Measurements from ENCODE around the gene GPR132. TPM values are rescaled to one million over a fixed set of nuclear protein-coding genes. Genes with fewer than 3 reads are reported as not detected.

GPR132 gene
- total and polyA plus RNA-seq, 3 experiments from 2014 or later, result 34.9 to 52.0 (median 51.3) TPM

DNA sequence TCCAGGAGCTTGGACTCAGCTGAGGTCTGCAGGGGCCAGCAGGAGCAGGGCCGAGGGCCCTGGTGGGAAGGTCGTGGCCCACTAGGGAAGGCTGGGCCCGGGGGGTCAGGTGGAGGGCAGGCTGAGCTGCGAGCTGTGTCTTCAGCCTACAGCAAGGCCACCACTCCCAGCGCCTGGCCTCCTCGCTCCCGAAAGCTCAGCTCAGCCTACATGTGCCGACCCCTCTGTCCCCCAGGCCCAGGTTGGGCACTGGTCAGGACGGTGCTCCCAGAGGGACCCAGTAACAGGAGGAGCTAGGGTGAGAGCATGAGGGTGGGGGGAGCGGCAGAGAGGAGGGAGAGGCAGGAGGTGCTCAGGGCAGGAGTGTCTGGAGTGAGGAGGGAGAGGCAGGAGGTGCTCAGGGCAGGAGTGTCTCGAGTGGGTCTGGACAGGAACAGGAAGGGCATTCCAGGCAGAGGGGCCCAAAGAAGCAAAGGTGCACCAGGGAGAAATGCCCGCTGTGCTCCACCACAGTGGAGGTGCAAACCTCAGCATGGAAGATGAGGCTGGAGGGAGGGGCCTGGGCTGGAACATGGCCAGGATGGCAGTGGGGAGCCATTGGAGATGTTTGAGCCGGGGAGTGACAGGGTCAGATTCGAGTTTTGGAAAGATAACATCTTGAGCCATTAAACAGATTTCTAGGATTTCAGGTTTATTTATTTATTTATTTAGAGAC is 29.1 kb upstream of the GPR132 start:
- Mint-ChIP-seq H3K4me1 (peaks cover 10 to 29% (median 12%) of the 10 kb centered on the region in 3 donors), H3K9me3 (peaks cover 0 to 2% (median 0%) of the 10 kb centered on the region in 5 donors), H3K36me3 (peaks cover 0 to 2% (median 0%) of the 10 kb centered on the region in 3 donors), H3K27me3 (peaks cover 5 to 6% of the 10 kb centered on the region in 2 donors), H3K27ac (peak overlapping the region; percentile 36 to 91 (median 80)), H3K4me3 (peak overlapping the region; percentile 67 to 87 (median 73))
- Histone ChIP-seq H3K4me1 (ENCODE audit: insufficient read depth, low read length) (peaks cover 25% of the 10 kb centered on the region), H3K36me3 (ENCODE audit: insufficient read depth, low read length) (no peaks in the 10 kb centered on the region), H3K27me3 (ENCODE audit: insufficient read depth, low read length, poor library complexity, severe bottlenecking) (no peaks in the 10 kb centered on the region), H3K27ac (ENCODE audit: low read depth, low read length) (no peak overlapping the region), H3K9me3 (ENCODE audit: low read length) (no peaks in the 10 kb centered on the region), H3K4me3 (ENCODE audit: low read length) (peak overlapping the region; percentile 59)
- ChIA-PET POLR2A (interaction anchor here (0.8 kb wide), 1 partner anchor 29 kb away, joined by 4 read pairs; the partner anchor contains the start of gene GPR132), CTCF (no interaction called here)
- peak in 1 of 5 donors; percentile 48 for DNase-seq

DNA sequence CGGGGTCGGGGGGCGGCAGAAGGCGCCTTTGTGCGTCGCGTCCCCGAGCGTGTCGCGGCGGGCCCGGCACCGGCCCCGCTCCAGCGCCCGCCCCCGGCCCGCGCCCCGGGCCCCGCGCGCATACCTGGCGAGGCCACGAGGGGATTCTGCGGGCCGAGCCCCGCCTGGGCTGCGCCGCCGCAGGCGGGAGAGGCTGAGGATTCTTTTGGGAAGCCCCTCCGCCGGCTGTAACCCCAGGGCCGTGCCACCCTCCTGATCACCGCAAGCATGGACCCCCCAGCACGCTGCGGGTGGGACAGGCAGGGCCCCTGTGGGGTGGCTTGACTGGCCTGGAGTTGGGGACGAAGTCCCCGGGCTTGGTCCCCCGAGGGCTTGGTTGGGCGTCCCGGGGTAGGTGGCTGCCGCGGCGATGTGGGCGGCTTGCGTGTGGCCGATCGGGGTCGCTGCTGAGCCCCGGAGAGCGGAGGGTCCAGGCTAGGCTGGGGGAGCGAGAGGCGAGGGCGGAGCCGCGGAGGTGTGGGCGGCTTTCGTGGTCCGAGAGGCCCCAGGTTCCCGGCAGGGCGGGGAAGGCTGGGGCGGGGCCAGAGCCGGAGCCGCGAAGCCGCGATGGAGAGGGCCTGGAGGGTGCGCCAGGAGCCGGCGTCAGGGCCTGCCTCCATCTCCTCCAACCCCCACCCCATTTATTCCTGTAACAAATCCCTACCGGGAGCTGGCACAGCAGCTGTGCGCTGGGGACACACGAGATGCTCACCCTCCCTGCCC is 28.4 kb upstream of the GPR132 start:
- peaks cover 10 to 32% (median 12%) of the 10 kb centered on the region in 3 donors for H3K4me1 Mint-ChIP-seq

DNA sequence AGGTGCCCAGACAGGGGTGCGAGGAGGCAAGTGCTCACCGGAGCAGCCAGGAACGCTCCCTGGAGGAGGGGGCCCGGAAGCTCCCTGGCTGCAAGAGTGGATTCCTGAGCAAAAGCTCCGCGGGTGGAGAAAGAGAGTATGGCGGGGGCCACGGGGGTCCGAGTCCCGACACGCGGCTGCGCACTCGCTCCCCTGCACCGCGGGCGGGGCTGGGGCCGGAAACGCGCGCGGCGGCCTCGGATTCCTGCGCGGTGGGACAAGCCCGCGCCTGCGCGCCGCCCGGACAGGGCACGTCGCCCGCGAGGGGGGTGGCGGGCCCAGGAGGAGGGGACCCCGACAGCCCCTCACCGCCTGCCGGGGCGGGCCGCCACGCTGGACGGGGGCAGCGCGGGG is 27.8 kb upstream of the GPR132 start:
- no peak overlapping the region for H3K4me3 ChIP-seq (ENCODE audit: low read length)
- H3K4me1 Mint-ChIP-seq, result peaks cover 10 to 35% (median 12%) of the 10 kb centered on the region in 3 donors
- H3K27me3 Mint-ChIP-seq, result no peaks in the 10 kb centered on the region

More for the DNA sequence above, 28.4 kb upstream of the GPR132 start:
- POLR2A ChIA-PET, result interaction anchor here (0.8 to 1.0 kb wide), 2 partner anchors 28 kb away, joined by 3 to 4 read pairs; partner anchors contain the start of gene GPR132
- Mint-ChIP-seq H3K36me3 (peaks cover 0 to 2% (median 0%) of the 10 kb centered on the region in 3 donors), H3K27me3 (peaks cover 3% of the 10 kb centered on the region in 2 donors), H3K9me3 (no peaks in the 10 kb centered on the region), H3K4me3 (peak overlapping the region; percentile 67 to 87 (median 73)), H3K27ac (peak overlapping the region in 7 of 8 donors; percentile 38 to 91 (median 63))
- Histone ChIP-seq H3K27me3 (ENCODE audit: insufficient read depth, low read length, poor library complexity, severe bottlenecking) (no peaks in the 10 kb centered on the region), H3K9me3 (ENCODE audit: low read length) (no peaks in the 10 kb centered on the region), H3K36me3 (ENCODE audit: insufficient read depth, low read length) (no peaks in the 10 kb centered on the region), H3K4me3 (ENCODE audit: low read length) (peak overlapping the region; percentile 59), H3K27ac (ENCODE audit: low read depth, low read length) (peak overlapping the region; percentile 51), H3K4me1 (ENCODE audit: insufficient read depth, low read length) (peaks cover 25% of the 10 kb centered on the region)
- CTCF ChIA-PET, result interaction anchor here (4.7 kb wide), 1 partner anchor 258 kb away, joined by 32 read pairs; no protein-coding TSS in a partner anchor
- peak; percentile 49 to 73 (median 55) for DNase-seq

DNA sequence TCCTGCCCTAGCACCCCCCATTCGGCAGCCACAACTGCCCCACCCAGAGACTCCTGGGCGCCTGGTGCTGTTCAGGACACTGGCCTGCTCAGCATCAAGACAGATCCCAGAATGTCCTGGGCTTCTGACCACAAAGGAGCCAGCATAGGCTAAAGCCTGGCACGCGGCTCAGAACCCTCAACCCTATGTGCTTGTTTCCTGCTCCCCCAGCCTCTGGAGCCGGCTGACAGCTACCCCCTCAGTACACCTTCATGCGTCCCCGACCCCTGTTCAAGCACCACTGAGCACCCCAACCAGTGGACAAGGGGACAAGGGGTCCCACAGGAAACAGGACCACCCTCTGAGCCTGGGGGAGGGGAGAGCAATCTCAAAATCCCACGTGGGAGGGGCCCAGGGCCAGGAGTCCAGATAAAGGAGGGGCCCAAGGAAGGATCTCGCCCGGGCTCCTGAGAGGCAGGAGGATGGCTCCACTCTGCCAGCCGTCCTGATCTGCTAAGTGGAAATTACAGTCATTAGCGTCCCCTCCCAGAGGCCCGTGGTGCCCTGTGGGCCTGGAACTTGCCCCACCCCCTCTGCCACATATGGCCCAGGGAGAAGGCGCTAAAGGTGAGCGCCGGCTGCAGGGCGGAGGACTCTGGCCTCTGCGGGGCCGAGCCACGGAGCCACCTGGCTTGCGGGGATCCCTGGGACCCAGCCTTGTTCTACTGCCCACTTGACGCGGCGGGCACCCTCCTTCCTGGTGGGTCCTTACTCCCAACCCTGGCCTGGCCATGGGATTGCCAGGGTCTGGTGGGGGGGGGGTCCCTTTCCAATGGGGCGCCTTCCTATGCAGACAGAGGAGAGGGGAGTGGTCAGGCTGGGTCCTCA is 27.2 kb upstream of the GPR132 start:
- Histone ChIP-seq H3K4me1 (ENCODE audit: insufficient read depth, low read length) (peaks cover 25% of the 10 kb centered on the region), H3K27ac (ENCODE audit: low read depth, low read length) (no peak overlapping the region), H3K27me3 (ENCODE audit: insufficient read depth, low read length, poor library complexity, severe bottlenecking) (no peaks in the 10 kb centered on the region), H3K4me3 (ENCODE audit: low read length) (no peak overlapping the region), H3K9me3 (ENCODE audit: low read length) (no peaks in the 10 kb centered on the region), H3K36me3 (ENCODE audit: insufficient read depth, low read length) (no peaks in the 10 kb centered on the region)
- Mint-ChIP-seq H3K9me3 (no peaks in the 10 kb centered on the region), H3K4me1 (peaks cover 10 to 38% (median 12%) of the 10 kb centered on the region in 3 donors), H3K27me3 (no peaks in the 10 kb centered on the region), H3K4me3 (peak overlapping the region; percentile 59 to 93 (median 78)), H3K36me3 (peaks cover 0 to 2% (median 0%) of the 10 kb centered on the region in 3 donors), H3K27ac (peak overlapping the region; percentile 27 to 92 (median 70))
- POLR2A ChIA-PET, result interaction anchor here (1.0 kb wide), 1 partner anchor 27 kb away, joined by 3 read pairs; the partner anchor contains the start of gene GPR132
- peak in 1 of 5 donors; percentile 51 for DNase-seq
- CTCF ChIA-PET, result interaction anchor here (1.5 to 9.0 kb wide), 5 partner anchors 12 to 259 kb away, joined by 3 to 153 read pairs (median 32); partner anchors contain the start of gene GPR132

More for the DNA sequence above, 27.8 kb upstream of the GPR132 start:
- Histone ChIP-seq H3K4me1 (ENCODE audit: insufficient read depth, low read length) (peaks cover 25% of the 10 kb centered on the region), H3K36me3 (ENCODE audit: insufficient read depth, low read length) (no peaks in the 10 kb centered on the region), H3K9me3 (ENCODE audit: low read length) (no peaks in the 10 kb centered on the region), H3K27me3 (ENCODE audit: insufficient read depth, low read length, poor library complexity, severe bottlenecking) (no peaks in the 10 kb centered on the region), H3K27ac (ENCODE audit: low read depth, low read length) (no peak overlapping the region)
- DNase-seq, result peak; percentile 53 to 76 (median 66)
- Mint-ChIP-seq H3K36me3 (peaks cover 0 to 2% (median 0%) of the 10 kb centered on the region in 3 donors), H3K27ac (peak overlapping the region; percentile 24 to 92 (median 62)), H3K4me3 (peak overlapping the region; percentile 59 to 93 (median 78)), H3K9me3 (no peaks in the 10 kb centered on the region)
- POLR2A ChIA-PET, result interaction anchor here (1.0 kb wide), 1 partner anchor 28 kb away, joined by 3 read pairs; the partner anchor contains the start of gene GPR132
- CTCF ChIA-PET, result interaction anchor here (4.7 kb wide), 1 partner anchor 258 kb away, joined by 32 read pairs; no protein-coding TSS in a partner anchor

DNA sequence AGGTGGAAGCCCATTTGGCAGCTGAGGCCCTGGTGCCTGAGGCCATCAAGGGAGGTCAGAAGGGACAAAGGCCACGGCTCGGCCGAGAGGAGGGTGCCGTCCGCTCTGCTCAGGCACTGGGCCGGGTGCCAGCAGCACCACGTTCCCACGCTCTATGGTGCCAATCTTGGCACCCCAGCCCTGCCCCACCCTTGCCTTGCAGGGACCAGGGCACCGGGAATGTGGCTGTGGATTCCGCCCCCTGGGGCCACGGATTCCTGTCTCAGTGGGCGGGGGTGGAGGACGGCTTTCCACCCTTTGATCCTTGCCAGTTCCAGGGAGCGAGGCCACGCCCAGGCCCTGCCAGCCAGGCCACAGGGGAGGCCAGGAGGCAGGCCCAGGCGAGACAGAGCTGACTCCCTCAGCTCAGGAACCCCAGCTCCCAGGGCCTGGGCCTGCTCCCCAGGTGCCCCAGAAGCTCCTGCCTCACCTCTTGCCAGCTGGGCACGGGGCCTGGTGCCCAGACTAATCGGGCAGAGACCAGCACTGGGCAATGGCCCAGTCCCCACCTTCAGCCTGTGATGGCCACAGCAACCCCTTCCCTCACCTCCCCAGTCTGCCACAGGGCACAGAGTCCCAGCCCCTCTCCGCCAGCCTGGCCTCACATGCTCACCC is 26.4 kb upstream of the GPR132 start:
- H3K4me1 ChIP-seq (ENCODE audit: insufficient read depth, low read length), result peaks cover 26% of the 10 kb centered on the region
- Mint-ChIP-seq H3K4me3 (peak overlapping the region in 5 of 7 donors; percentile 24 to 93 (median 73)), H3K27ac (peak overlapping the region in 7 of 8 donors; percentile 21 to 89 (median 66)), H3K4me1 (peaks cover 10 to 44% (median 12%) of the 10 kb centered on the region in 3 donors), H3K9me3 (no peaks in the 10 kb centered on the region), H3K27me3 (no peaks in the 10 kb centered on the region), H3K36me3 (peaks cover 0 to 1% (median under 1%) of the 10 kb centered on the region in 3 donors)
- ChIA-PET POLR2A (no interaction called here), CTCF (interaction anchor here (0.7 to 9.0 kb wide), 13 partner anchors 11 to 260 kb away, joined by 3 to 153 read pairs (median 4); partner anchors contain the start of genes BTBD6 and GPR132)
- no peaks in the 10 kb centered on the region for H3K27me3 ChIP-seq (ENCODE audit: insufficient read depth, low read length, poor library complexity, severe bottlenecking)
- H3K36me3 ChIP-seq (ENCODE audit: insufficient read depth, low read length), result no peaks in the 10 kb centered on the region
- DNase-seq, result no peak
- H3K27ac ChIP-seq (ENCODE audit: low read depth, low read length), result no peak overlapping the region
- no peak overlapping the region for H3K4me3 ChIP-seq (ENCODE audit: low read length)
- no peaks in the 10 kb centered on the region for H3K9me3 ChIP-seq (ENCODE audit: low read length)

DNA sequence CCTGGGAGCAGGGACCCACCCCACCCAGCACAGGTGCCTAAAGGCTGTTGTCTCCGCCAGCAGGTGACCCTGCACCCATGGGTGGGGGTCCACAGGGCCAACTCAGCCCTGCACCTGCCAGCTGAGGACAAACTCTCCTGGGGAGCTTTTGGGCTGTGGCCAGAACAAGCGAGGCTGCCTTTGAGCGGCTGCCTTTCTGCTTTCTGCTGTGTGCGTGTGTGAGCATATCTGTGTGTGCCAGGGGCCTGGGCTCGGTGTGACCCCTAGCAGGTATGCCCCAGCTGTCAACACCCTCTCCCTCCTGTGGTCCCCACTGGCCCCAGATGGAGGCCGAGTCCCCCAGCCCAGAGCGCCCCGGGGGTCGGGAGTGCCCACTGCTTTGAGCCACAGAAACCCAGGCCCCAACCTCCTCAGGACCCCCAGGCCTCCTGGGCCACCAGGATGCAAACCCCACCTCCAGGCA is 25.9 kb upstream of the GPR132 start:
- no peak overlapping the region for H3K27ac ChIP-seq (ENCODE audit: low read depth, low read length)
- no peaks in the 10 kb centered on the region for H3K36me3 ChIP-seq (ENCODE audit: insufficient read depth, low read length)
- no peaks in the 10 kb centered on the region for H3K9me3 Mint-ChIP-seq
- no peaks in the 10 kb centered on the region for H3K27me3 ChIP-seq (ENCODE audit: insufficient read depth, low read length, poor library complexity, severe bottlenecking)
- peaks cover 12 to 47% (median 13%) of the 10 kb centered on the region in 3 donors for H3K4me1 Mint-ChIP-seq
- no peak overlapping the region for H3K4me3 ChIP-seq (ENCODE audit: low read length)
- H3K4me3 Mint-ChIP-seq, result no peak overlapping the region
- H3K36me3 Mint-ChIP-seq, result peaks cover 0 to 1% (median 0%) of the 10 kb centered on the region in 3 donors
- H3K4me1 ChIP-seq (ENCODE audit: insufficient read depth, low read length), result peaks cover 30% of the 10 kb centered on the region
- H3K27me3 Mint-ChIP-seq, result no peaks in the 10 kb centered on the region
- POLR2A ChIA-PET, result interaction anchor here (0.6 kb wide), 1 partner anchor 11 kb away, joined by 9 read pairs; no protein-coding TSS in a partner anchor
- H3K9me3 ChIP-seq (ENCODE audit: low read length), result no peaks in the 10 kb centered on the region
- H3K27ac Mint-ChIP-seq, result peak overlapping the region in 1 of 8 donors; percentile 58
- no peak for DNase-seq
- CTCF ChIA-PET, result interaction anchor here (0.7 to 9.0 kb wide), 18 partner anchors 9 to 390 kb away, joined by 3 to 153 read pairs (median 4); partner anchors contain the start of genes BRF1, BTBD6 and GPR132

Data from CD8-positive, alpha-beta memory T cell (primary cell).